AG04450 (cell line): ENCODE measurements around the gene DDAH1. TPM values are rescaled to one million over a fixed set of nuclear protein-coding genes. Genes with fewer than 3 reads are reported as not detected.
"Not testable (repeated sequence)": the region's sequence is repeated elsewhere in the genome, so short reads cannot be mapped to it uniquely, and the experiment has no call there.

Source experiments
- CTCF ChIA-PET: fragments of 300-600, 350-600 bp; formaldehyde crosslinking; extraction: SDS; loops from one replicate; lab custom pipeline; 2022; ENCODE audit warnings: antibody characterized with exemption, inconsistent platforms; lab: Charles Lee
- POLR2A ChIA-PET: fragments of 350-600 bp; formaldehyde crosslinking; extraction: SDS; loops from one replicate; lab custom pipeline; 2021; ENCODE audit warnings: antibody characterized with exemption, inconsistent platforms; lab: Yijun Ruan, JAX
- DNase-seq: peaks from one replicate; pipeline ENCODE4 v3.0.0-alpha.2; 2011; ENCODE audit warnings: low read depth, low spot score
- H3K27ac ChIP-seq: one replicate; pipeline ENCODE4 v1.5.1; 2012; ENCODE audit warnings: low read depth, low read length, control low read depth
- H3K27me3 ChIP-seq: one replicate; pipeline ENCODE4 v1.6.0; 2012; ENCODE audit warnings: low read length; ENCODE audit not compliant: control insufficient read depth, insufficient read depth
- H3K4me3 ChIP-seq: 2 replicates; pipeline ENCODE4 v1.5.1; 2011; ENCODE audit warnings: mild to moderate bottlenecking, low read depth, low read length, control low read depth
- H3K9me3 ChIP-seq: 2 replicates; pipeline ENCODE4 v1.5.1; 2012; ENCODE audit warnings: low read length; ENCODE audit not compliant: control insufficient read depth, insufficient read depth
- polyA plus RNA-seq: library from polyadenylated mRNA; depleted of rRNA; stranded (reverse); fragments of >200 nt; gene quantifications from 2 replicates; pipeline ENCODE4 v1.2.3, GENCODE V29; 2011
- TF ChIP-seq, protein P1 (sequence below): IDR thresholded peaks from 2 replicates; pipeline ENCODE4 v1.5.1; 2011; ENCODE audit warnings: low read depth, low read length, control low read depth, inconsistent platforms

Gene DDAH1
- polyA plus RNA-seq, 1 experiment: 102 TPM

DNA sequence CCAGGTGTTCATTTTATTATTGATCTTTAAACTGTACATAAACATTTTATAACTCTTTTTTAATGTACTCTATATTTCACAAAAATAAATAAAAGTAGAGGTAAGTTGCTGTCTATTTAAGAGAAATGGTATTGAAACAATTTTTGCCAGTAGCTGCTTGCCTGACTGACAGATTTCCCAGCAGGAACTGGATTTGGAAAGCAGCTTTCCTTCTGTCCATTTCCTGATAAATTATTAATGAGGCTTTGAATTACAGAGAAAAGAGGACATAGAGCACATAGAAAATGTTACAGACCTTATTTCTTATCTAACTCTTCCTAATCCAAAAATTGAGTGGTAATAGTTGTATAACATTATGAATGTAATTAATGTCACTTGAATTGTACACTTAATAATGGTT is 108.8 kb downstream of the DDAH1 start:
- H3K4me3 ChIP-seq: no peak overlapping the region
- H3K27me3 ChIP-seq: no peaks in the 10 kb centered on the region
- no peaks in the 10 kb centered on the region for H3K9me3 ChIP-seq
- ChIA-PET CTCF (interaction anchor here (2.2 kb wide), 1 partner anchor 12 kb away, joined by 8 read pairs; no protein-coding TSS in a partner anchor), POLR2A (interaction anchor here (0.9 kb wide), 1 partner anchor 29 kb away, joined by 3 read pairs; no protein-coding TSS in a partner anchor)
- TF ChIP-seq, protein P1, sequence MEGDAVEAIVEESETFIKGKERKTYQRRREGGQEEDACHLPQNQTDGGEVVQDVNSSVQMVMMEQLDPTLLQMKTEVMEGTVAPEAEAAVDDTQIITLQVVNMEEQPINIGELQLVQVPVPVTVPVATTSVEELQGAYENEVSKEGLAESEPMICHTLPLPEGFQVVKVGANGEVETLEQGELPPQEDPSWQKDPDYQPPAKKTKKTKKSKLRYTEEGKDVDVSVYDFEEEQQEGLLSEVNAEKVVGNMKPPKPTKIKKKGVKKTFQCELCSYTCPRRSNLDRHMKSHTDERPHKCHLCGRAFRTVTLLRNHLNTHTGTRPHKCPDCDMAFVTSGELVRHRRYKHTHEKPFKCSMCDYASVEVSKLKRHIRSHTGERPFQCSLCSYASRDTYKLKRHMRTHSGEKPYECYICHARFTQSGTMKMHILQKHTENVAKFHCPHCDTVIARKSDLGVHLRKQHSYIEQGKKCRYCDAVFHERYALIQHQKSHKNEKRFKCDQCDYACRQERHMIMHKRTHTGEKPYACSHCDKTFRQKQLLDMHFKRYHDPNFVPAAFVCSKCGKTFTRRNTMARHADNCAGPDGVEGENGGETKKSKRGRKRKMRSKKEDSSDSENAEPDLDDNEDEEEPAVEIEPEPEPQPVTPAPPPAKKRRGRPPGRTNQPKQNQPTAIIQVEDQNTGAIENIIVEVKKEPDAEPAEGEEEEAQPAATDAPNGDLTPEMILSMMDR: no peak
- no peak overlapping the region for H3K27ac ChIP-seq
- no peak for DNase-seq

DNA sequence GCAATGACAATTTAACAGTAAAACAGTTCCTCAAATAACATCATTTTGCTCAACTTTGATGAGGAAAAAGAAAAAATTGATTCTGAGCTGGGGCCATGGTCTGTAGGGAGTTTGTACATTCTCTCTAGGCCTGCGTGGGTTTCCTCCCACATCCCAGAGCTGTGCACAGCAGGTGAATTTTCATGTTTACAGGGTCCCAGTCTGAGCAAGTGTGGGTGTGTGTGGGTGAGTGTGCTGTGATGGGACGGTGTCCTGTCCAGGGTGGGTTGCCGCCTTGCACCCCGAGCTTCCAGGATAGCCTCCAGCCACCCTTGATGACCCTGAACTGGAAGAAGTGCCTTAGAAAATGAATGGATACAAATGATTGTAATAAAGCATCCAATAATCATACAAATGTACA is 112.9 kb downstream of the DDAH1 start:
- TF ChIP-seq, protein P1: no peak

DNA sequence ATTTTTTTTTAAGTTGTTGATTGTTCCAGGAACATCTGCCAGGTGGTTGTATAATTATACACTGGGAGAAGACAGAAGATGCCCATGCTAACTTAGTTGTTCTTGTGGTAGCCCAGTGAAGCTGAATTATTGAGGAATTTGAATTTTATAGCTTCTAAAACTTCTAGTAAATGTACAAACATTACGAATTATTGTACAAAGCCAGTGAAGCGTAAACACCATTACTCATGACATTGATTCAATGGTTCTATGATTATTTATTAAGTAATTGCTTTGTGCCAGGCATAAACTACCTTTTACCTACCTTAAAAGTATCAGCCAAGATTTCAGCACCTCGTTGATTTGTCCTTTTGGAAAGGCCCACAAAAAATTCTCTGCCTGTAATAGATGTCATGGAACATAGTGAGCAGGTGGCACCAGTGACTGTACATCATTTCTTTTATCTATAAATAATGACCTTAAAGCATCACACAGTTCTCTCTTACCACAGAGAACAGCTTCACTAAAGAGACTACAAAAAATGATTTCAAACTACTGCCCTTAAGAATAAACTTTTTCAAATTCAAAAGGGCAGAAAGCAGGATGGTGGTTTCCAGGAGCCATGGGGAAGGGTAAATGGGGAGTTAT is 113.6 kb downstream of the DDAH1 start:
- no peaks in the 10 kb centered on the region for H3K27me3 ChIP-seq
- ChIA-PET POLR2A (no interaction called here), CTCF (no interaction called here)
- no peak for DNase-seq
- no peaks in the 10 kb centered on the region for H3K9me3 ChIP-seq
- TF ChIP-seq, protein P1: no peak
- no peak overlapping the region for H3K27ac ChIP-seq
- H3K4me3 ChIP-seq: no peak overlapping the region

More for the DNA sequence above, 112.9 kb downstream of the DDAH1 start:
- POLR2A ChIA-PET: no interaction called here
- CTCF ChIA-PET: no interaction called here
- Histone ChIP-seq H3K27ac (no peak overlapping the region), H3K27me3 (no peaks in the 10 kb centered on the region), H3K9me3 (no peaks in the 10 kb centered on the region), H3K4me3 (no peak overlapping the region)
- no peak for DNase-seq

DNA sequence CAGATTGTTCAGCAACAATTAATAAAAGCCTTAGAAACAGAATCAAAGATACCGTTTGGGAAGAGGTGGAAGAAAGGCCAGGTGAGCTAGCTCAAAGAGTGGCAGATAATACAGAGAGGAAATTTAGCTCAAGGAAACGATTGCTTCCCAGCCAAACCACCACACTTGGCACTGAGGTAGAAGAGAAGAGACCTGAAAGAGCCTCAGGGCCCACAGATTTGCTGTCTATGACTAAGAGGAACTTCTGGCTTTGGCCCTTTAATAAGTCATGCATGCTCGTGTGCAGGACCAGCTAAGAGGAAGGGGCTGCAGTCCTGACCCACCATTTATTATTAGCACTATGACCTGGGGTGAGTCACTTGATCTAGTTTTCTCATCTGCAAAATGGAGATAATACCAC is 115.7 kb downstream of the DDAH1 start:
- ChIA-PET POLR2A (no interaction called here), CTCF (no interaction called here)
- Histone ChIP-seq H3K9me3 (no peaks in the 10 kb centered on the region), H3K4me3 (no peak overlapping the region), H3K27me3 (no peaks in the 10 kb centered on the region), H3K27ac (no peak overlapping the region)
- no peak for DNase-seq
- TF ChIP-seq, protein P1: no peak

DNA sequence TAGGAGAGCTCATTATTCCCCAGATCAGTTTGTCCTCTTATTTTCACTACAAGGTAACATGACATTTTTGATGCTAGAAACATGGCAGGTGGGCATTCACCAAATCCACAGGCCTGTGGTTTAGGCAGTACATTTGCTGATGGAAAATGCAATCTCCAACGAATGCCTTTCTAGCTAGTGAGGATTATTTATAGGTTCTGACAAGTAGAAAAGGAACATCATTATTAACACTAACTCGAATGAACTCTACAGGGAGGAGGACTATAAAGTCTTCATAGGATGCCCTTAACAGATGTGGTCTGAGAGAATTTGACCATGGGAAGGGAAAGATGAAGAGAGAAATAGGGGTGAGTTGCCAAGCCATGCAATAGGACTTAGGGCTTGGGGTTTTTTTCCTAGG is 117.1 kb downstream of the DDAH1 start:
- Histone ChIP-seq H3K27ac (no peak overlapping the region), H3K9me3 (no peaks in the 10 kb centered on the region), H3K27me3 (no peaks in the 10 kb centered on the region), H3K4me3 (no peak overlapping the region)
- TF ChIP-seq, protein P1: no peak
- no peak for DNase-seq
- ChIA-PET POLR2A (no interaction called here), CTCF (no interaction called here)

DNA sequence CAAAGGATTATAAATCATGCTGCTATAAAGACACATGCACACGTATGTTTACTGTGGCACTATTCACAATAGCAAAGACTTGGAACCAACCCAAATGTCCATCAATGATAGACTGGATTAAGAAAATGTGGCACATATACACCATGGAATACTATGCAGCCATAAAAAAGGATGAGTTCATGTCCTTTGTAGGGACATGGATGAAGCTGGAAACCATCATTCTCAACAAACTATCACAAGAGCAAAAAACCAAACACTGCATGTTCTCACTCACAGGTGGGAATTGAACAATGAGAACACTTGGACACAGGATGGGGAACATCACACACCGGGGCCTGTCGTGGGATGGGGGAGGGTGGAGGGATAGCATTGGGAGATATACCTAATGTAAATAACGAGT is 117.7 kb downstream of the DDAH1 start:
- DNase-seq, CTCF ChIA-PET, POLR2A ChIA-PET, H3K4me3 ChIP-seq, H3K9me3 ChIP-seq, H3K27me3 ChIP-seq, H3K27ac ChIP-seq: not testable (repeated sequence)
